C4-2B (cell line): ENCODE results near the gene ANKRD22.

Experiments used
- H3K27ac ChIP-seq: fragments of 450-650 bp; 2 replicates; pipeline ENCODE4 v1.5.1; 2017
- CTCF ChIP-seq: fragments of 450-650 bp; conservative IDR thresholded peaks from 2 replicates; pipeline ENCODE4 v1.5.1; 2017; ENCODE audit warnings: mild to moderate bottlenecking
- ZFX ChIP-seq: fragments of 450-650 bp; IDR thresholded peaks from 2 replicates; pipeline ENCODE4 v1.6.1; 2017

Gene ANKRD22

GRCh38 chr10:88827671-88828070 is 24.0 kb downstream of the ANKRD22 start:
- TF ChIP-seq CTCF (no peak), ZFX (no peak)

GRCh38 chr10:88826388-88826787 is 25.3 kb downstream of the ANKRD22 start:
- TF ChIP-seq CTCF (no peak), ZFX (no peak)
- no peak overlapping the region for H3K27ac ChIP-seq

More at GRCh38 chr10:88827671-88828070, 24.0 kb downstream of the ANKRD22 start:
- H3K27ac ChIP-seq, result no peak overlapping the region

- TF ChIP-seq ZFX (no peak), CTCF (no peak)
- H3K27ac ChIP-seq, result no peak overlapping the region
These were observed 30.8 kb downstream of the ANKRD22 start for GRCh38 chr10:88820748-88821401.

- TF ChIP-seq ZFX (no peak), CTCF (no peak)
- H3K27ac ChIP-seq, result no peak overlapping the region
These were observed 32.4 kb downstream of the ANKRD22 start for GRCh38 chr10:88819290-88819689.

- TF ChIP-seq CTCF (no peak), ZFX (no peak)
- H3K27ac ChIP-seq, result no peak overlapping the region
These were observed 38.4 kb downstream of the ANKRD22 start for GRCh38 chr10:88813200-88813599.

- TF ChIP-seq CTCF, result peak; percentile 79
- TF ChIP-seq ZFX, result no peak
- H3K27ac ChIP-seq, result no peak overlapping the region
These were observed 41.3 kb downstream of the ANKRD22 start for GRCh38 chr10:88810196-88810961.

- no peak for TF ChIP-seq ZFX
- TF ChIP-seq CTCF, result no peak
- no peak overlapping the region for H3K27ac ChIP-seq
These were observed 42.0 kb downstream of the ANKRD22 start for GRCh38 chr10:88809621-88810020.
